PC-9 (cell line): Measurements from ENCODE around the gene LEP.

Source experiments
- EZH2 ChIP-seq: fragments of 200-600 bp; sonication (generic); IDR thresholded peaks from 2 replicates; pipeline ENCODE4 v1.8.0; 2017; ENCODE audit warnings: antibody characterized with exemption, low read depth
- TF ChIP-seq, protein P1 (sequence below): fragments of 200-600 bp; sonication (generic); conservative IDR thresholded peaks from 2 replicates; pipeline ENCODE4 v1.6.1; 2017; ENCODE audit warnings: mixed run types, antibody characterized with exemption, mild to moderate bottlenecking, moderate library complexity

- TF ChIP-seq, protein P1, sequence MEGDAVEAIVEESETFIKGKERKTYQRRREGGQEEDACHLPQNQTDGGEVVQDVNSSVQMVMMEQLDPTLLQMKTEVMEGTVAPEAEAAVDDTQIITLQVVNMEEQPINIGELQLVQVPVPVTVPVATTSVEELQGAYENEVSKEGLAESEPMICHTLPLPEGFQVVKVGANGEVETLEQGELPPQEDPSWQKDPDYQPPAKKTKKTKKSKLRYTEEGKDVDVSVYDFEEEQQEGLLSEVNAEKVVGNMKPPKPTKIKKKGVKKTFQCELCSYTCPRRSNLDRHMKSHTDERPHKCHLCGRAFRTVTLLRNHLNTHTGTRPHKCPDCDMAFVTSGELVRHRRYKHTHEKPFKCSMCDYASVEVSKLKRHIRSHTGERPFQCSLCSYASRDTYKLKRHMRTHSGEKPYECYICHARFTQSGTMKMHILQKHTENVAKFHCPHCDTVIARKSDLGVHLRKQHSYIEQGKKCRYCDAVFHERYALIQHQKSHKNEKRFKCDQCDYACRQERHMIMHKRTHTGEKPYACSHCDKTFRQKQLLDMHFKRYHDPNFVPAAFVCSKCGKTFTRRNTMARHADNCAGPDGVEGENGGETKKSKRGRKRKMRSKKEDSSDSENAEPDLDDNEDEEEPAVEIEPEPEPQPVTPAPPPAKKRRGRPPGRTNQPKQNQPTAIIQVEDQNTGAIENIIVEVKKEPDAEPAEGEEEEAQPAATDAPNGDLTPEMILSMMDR = no peak; the same call in 1 of the 2 replicates
- no peak for TF ChIP-seq EZH2
Observed at GRCh38 chr7:128217967-128218652, 23.0 kb upstream of the LEP start.
